ENCODE measurements around the gene ST6GALNAC2.

ST6GALNAC2 gene

GRCh38 chr17:76541739-76542454, 43.8 kb downstream of the ST6GALNAC2 start:
- H3K4me1 Mint-ChIP-seq, result peaks cover 5% of the 10 kb centered on the region
- no peak overlapping the region for H3K27ac Mint-ChIP-seq
- peaks cover 85% of the 10 kb centered on the region for H3K27me3 Mint-ChIP-seq
- H3K36me3 Mint-ChIP-seq, result no peaks in the 10 kb centered on the region
- H3K4me3 Mint-ChIP-seq, result no peak overlapping the region
- CTCF ChIA-PET, result no interaction called here
- H3K9me3 Mint-ChIP-seq, result no peaks in the 10 kb centered on the region
- no peak for DNase-seq

- no peak overlapping the region for H3K27ac Mint-ChIP-seq
- peaks cover 5% of the 10 kb centered on the region for H3K4me1 Mint-ChIP-seq
- no peaks in the 10 kb centered on the region for H3K9me3 Mint-ChIP-seq
Measured at GRCh38 chr17:76540381-76541300, 45.0 kb downstream of the ST6GALNAC2 start.

GRCh38 chr17:76539631-76540271, 45.9 kb downstream of the ST6GALNAC2 start, which contains the start of gene PRCD:
Gene PRCD, plus strand, starts transcription at chr17:76540044. Its CDS starts 98 bp downstream, at chr17:76540142.
- Mint-ChIP-seq H3K4me1 (peaks cover 5% of the 10 kb centered on the region), H3K4me3 (no peak within 1 kb of the TSS), H3K9me3 (no peaks in the 10 kb centered on the region), H3K36me3 (no peaks in the 10 kb centered on the region), H3K27me3 (peaks cover 100% of the 10 kb centered on the region), H3K27ac (no peak within 1 kb of the TSS)
- no peak for DNase-seq
- CTCF ChIA-PET, result interaction anchor here (1.1 to 1.4 kb wide), 3 partner anchors 10 to 84 kb away, joined by 3 to 6 read pairs (median 3); no protein-coding TSS in a partner anchor

More at GRCh38 chr17:76540381-76541300, 45.0 kb downstream of the ST6GALNAC2 start:
- Mint-ChIP-seq H3K36me3 (no peaks in the 10 kb centered on the region), H3K27me3 (peaks cover 98% of the 10 kb centered on the region), H3K4me3 (no peak overlapping the region)
- CTCF ChIA-PET, result interaction anchor here (0.6 to 1.4 kb wide), 5 partner anchors 9 to 901 kb away, joined by 3 to 6 read pairs (median 3); no protein-coding TSS in a partner anchor
- DNase-seq, result peak; percentile 58

GRCh38 chr17:76538941-76539570, 46.6 kb downstream of the ST6GALNAC2 start:
- no peak for DNase-seq
- H3K27ac Mint-ChIP-seq, result no peak overlapping the region
- CTCF ChIA-PET, result interaction anchor here (1.1 kb wide), 1 partner anchor 10 kb away, joined by 3 read pairs; no protein-coding TSS in a partner anchor
- H3K36me3 Mint-ChIP-seq, result no peaks in the 10 kb centered on the region
- H3K4me1 Mint-ChIP-seq, result peaks cover 5% of the 10 kb centered on the region
- peaks cover 100% of the 10 kb centered on the region for H3K27me3 Mint-ChIP-seq
- H3K4me3 Mint-ChIP-seq, result no peak overlapping the region
- H3K9me3 Mint-ChIP-seq, result no peaks in the 10 kb centered on the region

GRCh38 chr17:76538281-76538931, 47.3 kb downstream of the ST6GALNAC2 start:
- Mint-ChIP-seq H3K4me1 (peaks cover 5% of the 10 kb centered on the region), H3K36me3 (no peaks in the 10 kb centered on the region), H3K27me3 (peaks cover 99% of the 10 kb centered on the region), H3K4me3 (no peak overlapping the region), H3K27ac (no peak overlapping the region), H3K9me3 (no peaks in the 10 kb centered on the region)
- no peak for DNase-seq
- CTCF ChIA-PET, result no interaction called here

GRCh38 chr17:76537578-76538280, 47.9 kb downstream of the ST6GALNAC2 start, which contains the start of gene CYGB:
Gene CYGB, minus strand, starts transcription at chr17:76537709. Its CDS starts 167 bp downstream, at chr17:76537542.
- H3K4me3 Mint-ChIP-seq, result no peak within 1 kb of the TSS
- no peak within 1 kb of the TSS for H3K27ac Mint-ChIP-seq
- no peaks in the 10 kb centered on the region for H3K36me3 Mint-ChIP-seq
- H3K9me3 Mint-ChIP-seq, result no peaks in the 10 kb centered on the region
- H3K27me3 Mint-ChIP-seq, result peaks cover 97% of the 10 kb centered on the region
- CTCF ChIA-PET, result interaction anchor here (0.6 to 1.5 kb wide), 3 partner anchors 9 to 39 kb away, joined by 3 to 5 read pairs (median 3); no protein-coding TSS in a partner anchor
- peak; percentile 47 for DNase-seq
- H3K4me1 Mint-ChIP-seq, result peaks cover 5% of the 10 kb centered on the region

GRCh38 chr17:76537288-76537577, 48.4 kb downstream of the ST6GALNAC2 start:
- CTCF ChIA-PET, result interaction anchor here (0.6 to 1.5 kb wide), 3 partner anchors 9 to 40 kb away, joined by 3 to 5 read pairs (median 3); no protein-coding TSS in a partner anchor
- Mint-ChIP-seq H3K27ac (no peak overlapping the region), H3K9me3 (no peaks in the 10 kb centered on the region), H3K4me3 (no peak overlapping the region), H3K4me1 (peaks cover 5% of the 10 kb centered on the region), H3K27me3 (peaks cover 97% of the 10 kb centered on the region), H3K36me3 (no peaks in the 10 kb centered on the region)
- no peak for DNase-seq

GRCh38 chr17:76536511-76537287, 49.0 kb downstream of the ST6GALNAC2 start:
- Mint-ChIP-seq H3K36me3 (no peaks in the 10 kb centered on the region), H3K27ac (no peak overlapping the region), H3K9me3 (no peaks in the 10 kb centered on the region), H3K4me3 (no peak overlapping the region), H3K4me1 (peaks cover 5% of the 10 kb centered on the region), H3K27me3 (peaks cover 97% of the 10 kb centered on the region)
- no peak for DNase-seq
- CTCF ChIA-PET, result interaction anchor here (0.6 to 1.5 kb wide), 5 partner anchors 10 to 88 kb away, joined by 3 to 5 read pairs (median 3); no protein-coding TSS in a partner anchor

GRCh38 chr17:76535788-76536510, 49.7 kb downstream of the ST6GALNAC2 start:
- H3K4me1 Mint-ChIP-seq, result peaks cover 5% of the 10 kb centered on the region
- H3K27me3 Mint-ChIP-seq, result peaks cover 93% of the 10 kb centered on the region
- no peak overlapping the region for H3K27ac Mint-ChIP-seq
- no peak for DNase-seq
- H3K9me3 Mint-ChIP-seq, result no peaks in the 10 kb centered on the region
- CTCF ChIA-PET, result interaction anchor here (1.1 to 1.2 kb wide), 2 partner anchors 11 to 89 kb away, joined by 3 to 5 read pairs; no protein-coding TSS in a partner anchor
- H3K36me3 Mint-ChIP-seq, result no peaks in the 10 kb centered on the region
- H3K4me3 Mint-ChIP-seq, result no peak overlapping the region

GRCh38 chr17:76534831-76535732, 50.6 kb downstream of the ST6GALNAC2 start:
- no peaks in the 10 kb centered on the region for H3K4me1 Mint-ChIP-seq
- CTCF ChIA-PET, result interaction anchor here (1.1 to 1.2 kb wide), 2 partner anchors 12 to 89 kb away, joined by 3 to 5 read pairs; no protein-coding TSS in a partner anchor
- no peak for DNase-seq
- no peak overlapping the region for H3K4me3 Mint-ChIP-seq
- no peak overlapping the region for H3K27ac Mint-ChIP-seq
- H3K9me3 Mint-ChIP-seq, result no peaks in the 10 kb centered on the region
- no peaks in the 10 kb centered on the region for H3K36me3 Mint-ChIP-seq
- H3K27me3 Mint-ChIP-seq, result peaks cover 89% of the 10 kb centered on the region

Measured in activated naive CD4-positive, alpha-beta T cell treated with anti-CD3 and anti-CD28 coated beads, Interleukin-2, amount 10 ng/mL, durations not matched to agents 7 days and 5 days (primary cell).